ENCODE results near the gene F2R. TPM values are rescaled to one million over a fixed set of nuclear protein-coding genes. Genes with fewer than 3 reads are reported as not detected.
"Not testable (repeated sequence)": the region's sequence is repeated elsewhere in the genome, so short reads cannot be mapped to it uniquely, and the experiment has no call there.

Gene F2R
- total RNA-seq, 1 donor from 2014 or later: 59.2 TPM

DNA sequence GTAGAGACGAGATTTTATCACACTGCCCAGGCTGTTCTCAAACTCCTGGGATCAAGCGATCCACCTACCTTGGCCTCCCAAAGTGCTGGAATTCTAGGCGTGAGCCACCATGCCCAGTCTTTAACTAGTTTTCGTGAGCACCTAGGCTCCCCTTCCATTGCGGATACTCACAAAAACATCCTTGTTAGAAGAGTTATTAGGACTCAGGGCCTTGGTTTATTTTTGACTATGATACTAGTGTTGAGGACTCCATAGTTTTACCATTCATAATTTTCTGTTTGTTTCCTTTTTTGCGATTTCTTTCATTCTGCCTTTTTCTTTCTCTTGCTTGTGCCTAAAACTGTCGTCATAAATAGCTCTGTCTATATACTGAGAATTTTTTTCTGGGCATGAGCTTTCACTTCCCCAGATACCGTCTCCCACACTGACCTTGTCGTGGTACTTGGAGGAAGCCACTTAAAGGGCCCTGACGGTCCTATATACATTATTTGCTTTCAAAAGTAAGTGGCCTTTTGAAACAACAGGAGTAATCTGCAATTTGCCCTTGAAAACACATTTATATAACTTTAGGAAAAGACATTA, 5.2 kb downstream of the F2R start:
- no peak for DNase-seq

DNA sequence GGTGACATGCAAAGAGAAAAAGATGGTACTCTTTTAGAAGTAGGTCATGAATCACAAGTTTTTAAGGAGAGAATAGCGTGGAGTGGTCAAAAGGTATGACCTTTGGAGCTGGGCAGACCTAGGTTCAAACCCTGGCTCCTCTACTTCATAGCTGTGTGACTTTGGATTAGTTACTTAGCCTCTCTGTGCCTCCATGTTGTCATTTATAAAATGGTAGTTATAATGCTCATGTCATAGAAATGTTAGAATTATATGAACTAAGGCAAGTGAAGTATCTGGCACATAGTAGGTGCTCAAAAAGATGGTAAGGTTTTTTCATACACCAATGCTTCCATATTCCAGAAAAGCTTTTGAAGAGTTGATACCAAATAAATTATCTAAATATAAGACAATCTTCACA, 7.3 kb downstream of the F2R start:
- DNase-seq: no peak

DNA sequence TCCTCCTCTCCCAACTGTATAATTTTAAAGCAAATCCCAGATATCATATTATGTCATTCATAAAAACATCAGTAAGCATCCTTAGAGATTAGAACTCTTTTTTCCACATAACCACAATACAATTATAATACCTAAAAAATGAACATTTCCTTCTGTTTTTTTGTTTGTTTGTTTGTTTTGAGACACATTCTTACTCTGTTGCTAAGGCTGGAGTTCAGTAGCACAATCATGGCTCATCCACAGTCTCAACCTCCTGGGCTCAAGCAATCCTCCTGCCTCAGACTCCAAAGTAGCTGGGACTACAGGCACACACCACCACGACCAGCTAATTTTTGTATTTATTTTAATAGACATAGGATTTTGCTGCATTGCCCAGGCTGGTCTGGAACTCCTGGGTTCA, 8.0 kb downstream of the F2R start:
- DNase-seq: no peak

DNA sequence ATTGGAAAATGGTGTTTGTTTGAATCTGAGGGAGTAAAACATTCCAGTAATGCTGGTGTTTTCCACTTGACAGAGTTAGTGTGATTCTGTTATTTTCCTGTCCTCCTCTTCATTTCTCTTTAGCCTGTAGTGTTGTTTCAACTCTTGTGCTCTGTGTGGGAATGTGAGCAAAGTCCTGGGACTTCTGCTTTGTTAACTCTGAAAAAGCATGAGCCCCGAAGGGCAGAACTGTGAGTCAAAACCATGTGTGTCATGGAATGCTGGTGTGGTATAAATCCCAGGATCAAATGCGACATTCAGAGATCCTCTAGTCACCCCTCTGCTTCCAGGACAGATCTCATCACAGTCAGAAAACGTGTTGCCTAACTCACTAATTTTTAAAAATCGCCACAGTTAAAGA, 8.9 kb downstream of the F2R start:
- no peak for DNase-seq

DNA sequence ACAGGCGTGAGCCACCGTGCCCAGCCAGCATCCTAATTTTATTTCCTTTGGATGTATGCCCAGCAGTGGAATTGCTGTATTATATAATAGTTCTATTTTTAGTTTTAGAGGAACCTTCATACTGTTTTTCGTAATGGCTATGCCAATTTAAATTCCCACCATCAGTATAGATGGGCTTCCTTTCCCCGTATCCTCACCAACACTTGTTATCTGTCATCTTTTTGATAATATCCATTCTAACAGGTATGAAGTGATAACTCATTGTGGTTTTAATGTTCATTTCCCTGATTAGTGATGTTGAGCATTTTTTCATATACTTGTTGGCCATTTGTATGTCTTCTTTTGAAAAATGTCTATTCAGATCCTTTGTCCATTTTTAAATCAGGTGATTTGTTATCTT, 13.0 kb downstream of the F2R start:
- DNase-seq: no peak

DNA sequence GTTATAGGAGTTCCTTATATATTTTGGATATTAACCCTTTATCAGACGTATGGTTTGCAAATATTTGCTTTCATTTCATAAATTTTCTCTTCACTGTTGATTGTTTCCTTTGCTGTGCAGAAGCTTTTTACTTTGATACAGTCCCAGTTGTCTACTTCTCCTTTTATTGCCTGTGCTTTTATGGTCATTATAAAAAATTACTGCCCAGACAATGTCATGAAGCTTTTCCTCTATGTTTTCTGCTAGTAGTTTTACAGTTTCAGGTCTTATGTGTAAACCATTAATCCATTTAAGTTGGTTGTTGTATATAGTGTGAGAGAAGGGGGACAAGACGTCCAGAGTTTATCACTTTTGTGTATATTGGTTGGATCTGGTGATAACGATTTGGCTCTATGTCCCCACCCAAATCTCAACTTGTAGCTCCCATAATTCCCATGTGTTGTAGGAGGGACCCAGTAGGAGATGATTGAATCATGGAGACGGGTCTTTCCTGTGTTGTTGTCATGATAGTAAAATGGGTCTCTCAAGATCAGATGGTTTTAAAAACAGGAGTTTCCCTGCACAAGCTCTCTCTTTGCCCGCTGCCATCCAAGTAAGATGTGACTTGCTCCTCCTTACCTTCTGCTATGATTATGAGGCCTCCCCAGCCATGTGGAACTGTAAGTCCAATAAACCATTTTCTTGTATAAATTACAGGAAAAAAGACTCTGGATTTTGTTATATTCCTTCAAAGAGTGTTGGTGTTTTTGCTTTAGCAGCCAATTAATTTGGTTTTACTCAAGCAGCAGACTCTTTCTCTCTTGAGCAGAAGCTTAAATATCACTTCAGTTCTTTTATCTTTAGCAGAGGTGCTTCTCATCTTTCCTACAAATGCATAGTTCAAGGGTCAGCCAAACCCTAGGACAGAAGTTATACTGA, 13.7 kb downstream of the F2R start:
- no peak for DNase-seq

DNA sequence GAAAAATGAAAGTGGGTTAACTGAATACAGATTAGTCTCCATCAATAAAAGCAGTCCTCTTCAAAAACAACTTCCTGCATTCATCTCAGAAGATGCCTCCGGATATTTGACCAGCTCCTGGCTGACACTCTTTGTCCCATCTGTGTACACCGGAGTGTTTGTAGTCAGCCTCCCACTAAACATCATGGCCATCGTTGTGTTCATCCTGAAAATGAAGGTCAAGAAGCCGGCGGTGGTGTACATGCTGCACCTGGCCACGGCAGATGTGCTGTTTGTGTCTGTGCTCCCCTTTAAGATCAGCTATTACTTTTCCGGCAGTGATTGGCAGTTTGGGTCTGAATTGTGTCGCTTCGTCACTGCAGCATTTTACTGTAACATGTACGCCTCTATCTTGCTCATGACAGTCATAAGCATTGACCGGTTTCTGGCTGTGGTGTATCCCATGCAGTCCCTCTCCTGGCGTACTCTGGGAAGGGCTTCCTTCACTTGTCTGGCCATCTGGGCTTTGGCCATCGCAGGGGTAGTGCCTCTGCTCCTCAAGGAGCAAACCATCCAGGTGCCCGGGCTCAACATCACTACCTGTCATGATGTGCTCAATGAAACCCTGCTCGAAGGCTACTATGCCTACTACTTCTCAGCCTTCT, 16.6 kb downstream of the F2R start:
- no peak for DNase-seq

DNA sequence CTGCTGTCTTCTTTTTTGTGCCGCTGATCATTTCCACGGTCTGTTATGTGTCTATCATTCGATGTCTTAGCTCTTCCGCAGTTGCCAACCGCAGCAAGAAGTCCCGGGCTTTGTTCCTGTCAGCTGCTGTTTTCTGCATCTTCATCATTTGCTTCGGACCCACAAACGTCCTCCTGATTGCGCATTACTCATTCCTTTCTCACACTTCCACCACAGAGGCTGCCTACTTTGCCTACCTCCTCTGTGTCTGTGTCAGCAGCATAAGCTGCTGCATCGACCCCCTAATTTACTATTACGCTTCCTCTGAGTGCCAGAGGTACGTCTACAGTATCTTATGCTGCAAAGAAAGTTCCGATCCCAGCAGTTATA, 17.1 kb downstream of the F2R start:
- DNase-seq: no peak

DNA sequence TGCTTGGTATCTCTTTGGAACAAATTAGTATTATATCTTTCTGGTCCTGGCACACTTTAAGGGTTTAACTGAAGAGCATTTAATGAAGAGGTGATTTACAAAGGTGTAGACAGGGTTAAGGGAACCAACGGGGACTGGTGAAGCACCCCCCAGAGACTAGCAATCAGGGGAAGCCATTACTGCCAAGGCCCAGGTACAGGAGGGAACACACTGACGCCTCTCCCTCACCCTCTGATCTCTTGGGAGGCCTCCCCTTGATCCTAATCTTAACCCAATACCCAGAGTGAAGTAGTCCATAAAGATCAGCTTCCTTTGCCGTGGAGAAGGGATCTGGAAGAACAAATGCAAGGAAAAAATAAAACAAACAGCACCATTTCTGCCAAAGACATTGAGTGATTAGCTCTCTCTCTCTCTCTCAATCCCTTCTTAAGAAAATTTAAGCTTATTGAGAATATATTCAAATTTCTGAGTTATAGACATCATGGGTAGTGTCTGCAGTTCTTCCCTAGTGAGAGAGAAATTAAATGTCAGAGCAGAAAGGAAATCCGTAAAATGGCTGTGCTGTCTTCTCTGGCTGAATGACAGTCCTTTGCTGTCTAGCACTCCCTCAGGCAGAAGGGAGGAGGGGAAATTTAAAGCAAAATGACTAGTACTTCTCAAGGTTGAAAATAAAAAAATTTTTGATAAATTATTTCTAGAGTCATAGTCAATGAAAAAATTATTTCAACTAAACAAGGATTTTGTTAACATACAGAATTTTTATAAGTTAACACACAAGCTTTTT, 20.0 kb downstream of the F2R start:
- DNase-seq: no peak

DNA sequence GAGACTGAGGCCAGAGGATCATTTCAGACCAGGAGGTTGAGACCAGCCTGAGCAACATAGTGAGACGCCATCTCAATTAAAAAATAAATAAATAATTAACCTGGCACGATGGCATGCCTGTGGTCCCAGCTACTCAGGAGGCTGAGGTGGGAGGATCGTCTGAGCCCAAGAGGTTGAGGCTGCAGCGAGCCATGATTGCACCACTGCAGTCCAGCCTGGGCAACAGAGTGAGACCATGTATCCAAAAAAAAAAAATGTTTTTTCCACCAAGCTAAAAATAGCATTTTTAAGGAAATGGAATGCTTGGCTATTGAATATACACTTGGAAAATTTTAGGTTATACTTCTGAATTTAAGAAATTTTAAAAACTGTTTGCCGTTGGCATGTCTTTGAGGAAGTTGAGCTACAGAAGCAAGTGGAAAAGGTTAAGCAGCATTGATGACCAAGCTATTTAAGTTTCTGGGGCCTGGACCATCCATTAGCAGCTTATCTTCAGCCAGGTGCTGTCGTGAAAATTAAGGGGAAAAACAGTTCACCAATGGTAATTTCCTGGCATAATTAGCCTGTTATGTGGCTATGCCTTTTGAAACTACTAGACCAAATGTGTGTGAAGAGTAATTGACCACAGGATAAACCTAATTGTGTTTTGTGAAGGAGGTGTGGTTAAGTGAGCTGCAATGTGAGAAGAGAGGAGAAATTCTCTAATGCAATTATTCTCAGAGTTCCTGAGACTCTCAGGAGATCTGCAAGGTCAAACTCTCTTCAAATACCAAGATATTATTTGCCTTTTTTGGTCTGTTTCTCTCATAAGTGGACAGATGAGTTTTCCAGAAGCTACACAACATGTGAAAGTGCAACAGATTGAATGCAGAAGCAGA, 21.0 kb downstream of the F2R start:
- DNase-seq: peak; percentile 22

DNA sequence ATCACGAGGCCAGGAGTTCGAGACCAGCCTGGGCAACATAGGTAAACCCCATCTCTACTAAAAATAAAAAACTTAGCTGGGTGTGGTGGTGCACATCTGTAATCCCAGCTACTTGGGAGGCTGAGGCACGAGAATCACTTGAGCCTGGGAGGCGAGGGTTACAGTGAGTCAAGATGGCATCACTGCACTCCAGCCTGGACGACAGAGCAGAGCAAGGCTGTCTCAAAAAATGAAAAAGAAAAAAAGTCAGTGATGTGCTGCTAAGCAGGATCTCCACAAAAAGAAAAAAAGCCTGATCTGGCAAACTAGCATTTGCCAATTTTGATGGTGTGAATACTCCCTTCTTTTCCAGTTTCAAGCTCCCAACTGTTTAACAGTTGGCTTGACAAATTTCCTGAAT, 21.9 kb downstream of the F2R start:
- no peak for DNase-seq

DNA sequence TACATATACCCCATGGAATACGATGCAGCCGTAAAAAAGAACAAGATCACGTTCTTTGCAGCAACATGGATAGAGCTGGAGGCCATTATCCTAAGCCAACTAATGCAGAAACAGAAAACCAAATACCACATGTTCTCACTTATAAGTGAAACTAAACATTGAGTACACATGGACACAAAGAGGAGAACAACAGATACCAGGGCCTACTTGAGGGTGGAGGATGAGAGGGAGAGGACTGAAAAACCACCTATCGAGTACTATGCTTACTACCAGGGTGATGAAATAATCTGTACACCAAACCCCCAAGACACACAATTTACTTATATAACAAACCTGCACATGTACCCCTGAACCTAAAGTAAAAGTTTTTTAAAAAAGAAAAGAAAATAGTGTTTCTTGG, 25.6 kb downstream of the F2R start:
- not testable (repeated sequence) for DNase-seq

DNA sequence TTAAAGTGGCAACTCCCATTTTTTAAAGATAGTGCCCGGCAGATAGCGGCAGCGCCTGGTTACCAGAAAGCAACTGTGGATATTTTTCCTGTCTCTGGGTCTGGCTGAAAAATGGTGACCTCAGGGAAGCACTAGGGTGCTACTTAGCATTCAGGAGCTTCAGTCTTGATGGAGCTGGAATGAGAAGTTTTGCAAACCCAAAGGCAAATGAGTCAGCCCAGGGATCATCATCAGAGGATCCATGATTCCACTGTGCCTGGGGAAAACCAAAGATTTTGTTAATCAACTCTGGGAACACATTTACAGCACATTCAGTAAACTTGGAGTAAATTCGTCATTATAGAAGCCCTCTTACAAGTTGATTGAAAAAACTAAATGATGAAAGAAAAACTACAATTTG, 26.7 kb downstream of the F2R start:
- DNase-seq: no peak

DNA sequence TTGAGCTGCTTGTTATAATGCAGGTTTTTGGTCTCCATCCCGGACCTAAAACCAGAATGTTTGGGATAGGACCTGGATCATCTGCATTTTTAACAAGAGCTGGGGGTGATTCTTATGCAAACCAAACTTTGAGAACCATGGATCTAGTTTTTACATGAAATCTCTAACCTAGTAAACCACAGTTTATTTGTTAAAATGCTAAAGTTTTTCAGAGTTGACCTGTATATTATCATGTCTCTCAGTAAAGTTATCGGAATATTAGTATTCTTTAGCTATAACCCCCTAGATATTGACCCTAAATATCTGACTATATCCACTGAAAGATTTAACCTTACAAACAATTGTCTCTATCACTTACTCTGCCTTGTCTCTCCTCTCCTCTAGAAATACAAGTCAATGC, 28.7 kb downstream of the F2R start:
- no peak for DNase-seq

DNA sequence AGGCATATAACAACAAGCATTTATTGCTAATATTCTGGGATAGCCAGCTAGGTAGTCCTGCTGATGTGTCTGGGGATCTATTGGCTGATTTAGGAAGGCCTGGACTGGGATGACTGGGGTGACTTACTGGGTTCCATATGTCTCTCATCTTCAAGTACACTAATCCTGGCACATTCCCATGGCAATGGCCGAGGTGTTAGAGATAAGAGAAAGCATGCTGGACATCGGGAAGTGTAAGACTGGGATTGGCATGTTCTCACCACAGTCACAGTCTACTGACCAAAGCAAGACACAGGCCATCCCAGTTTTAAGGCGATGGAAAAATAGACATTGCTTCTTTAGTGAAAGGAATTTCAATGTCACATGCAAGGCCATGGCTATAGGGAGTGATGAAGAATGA, 29.7 kb downstream of the F2R start:
- DNase-seq: no peak

DNA sequence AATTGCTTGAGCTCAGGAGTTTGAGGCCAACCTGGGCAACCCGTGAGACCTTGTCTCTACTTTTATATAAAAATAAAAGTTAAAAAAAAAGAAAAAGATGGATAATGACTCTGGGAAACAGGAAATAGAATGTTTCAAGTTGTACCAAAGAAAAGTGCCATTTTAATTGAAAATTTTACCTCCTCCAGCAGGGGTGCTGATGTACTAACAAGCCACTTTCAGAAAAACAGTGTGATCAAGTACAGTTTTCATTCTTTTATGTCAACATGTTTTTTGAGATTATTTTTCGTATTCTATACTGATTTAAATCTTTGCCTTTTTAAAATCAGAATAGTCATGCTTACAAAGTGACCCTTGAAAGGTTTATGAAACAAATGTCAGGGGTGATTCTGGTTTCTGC, 30.8 kb downstream of the F2R start:
- DNase-seq: no peak

DNA sequence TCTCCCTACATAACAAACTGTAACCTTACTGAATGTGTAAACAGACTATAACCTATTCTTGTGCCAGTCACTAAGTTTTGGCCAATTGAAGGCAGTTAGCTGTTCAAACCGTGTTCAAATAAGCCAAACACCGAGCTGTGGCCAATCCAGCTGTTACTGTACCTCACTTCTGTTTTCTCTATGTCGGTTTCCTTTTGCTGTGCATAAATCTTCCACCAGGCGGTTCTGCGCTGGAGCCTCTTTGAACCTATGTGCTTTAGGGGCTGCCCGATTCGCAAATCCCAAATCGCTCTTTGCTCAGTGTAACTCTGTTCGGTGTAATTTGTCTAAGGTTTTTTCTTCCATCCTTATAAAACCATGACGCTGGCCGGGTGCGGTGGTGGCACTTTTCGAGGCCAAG, 31.8 kb downstream of the F2R start:
- no peak for DNase-seq

DNA sequence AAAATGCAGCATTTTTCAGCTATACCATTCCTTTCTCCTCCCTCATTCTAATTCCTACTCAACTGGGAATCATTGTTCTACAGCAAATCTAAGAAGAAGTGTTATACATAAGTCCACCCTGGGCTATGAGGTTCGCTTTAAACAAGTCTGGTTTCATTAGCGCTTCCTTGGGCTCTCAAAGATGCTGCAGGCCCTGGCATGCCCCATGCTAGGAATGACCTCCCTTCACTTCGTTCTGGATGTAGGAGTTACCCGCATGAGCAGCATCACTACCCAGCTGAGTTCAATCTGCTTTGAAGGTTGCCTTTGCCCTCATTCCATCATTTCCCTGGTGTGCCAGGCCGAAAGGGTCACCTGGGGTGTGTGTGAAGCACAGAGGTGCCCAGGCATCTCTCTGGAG, 35.4 kb downstream of the F2R start:
- no peak for DNase-seq

DNA sequence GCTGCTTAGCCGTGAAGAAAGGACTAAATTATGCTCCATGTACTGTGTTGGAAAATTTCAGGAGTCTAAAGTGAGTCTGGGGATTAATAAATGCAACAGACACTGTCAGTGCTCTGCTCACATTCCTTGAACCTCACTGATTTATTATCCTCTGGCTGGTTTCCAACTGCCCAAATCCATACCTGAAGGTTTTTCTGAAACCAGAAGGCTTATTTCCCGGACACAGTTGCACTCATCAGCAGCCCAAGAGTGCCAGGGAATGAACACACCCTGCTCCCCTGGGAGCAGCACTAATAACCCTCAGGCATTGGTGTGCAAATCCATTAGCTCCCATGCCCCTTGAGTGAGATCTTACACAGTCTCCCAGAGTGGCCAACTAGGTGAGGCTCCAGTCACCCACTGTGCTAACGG, 38.7 kb downstream of the F2R start:
- DNase-seq: no peak

DNA sequence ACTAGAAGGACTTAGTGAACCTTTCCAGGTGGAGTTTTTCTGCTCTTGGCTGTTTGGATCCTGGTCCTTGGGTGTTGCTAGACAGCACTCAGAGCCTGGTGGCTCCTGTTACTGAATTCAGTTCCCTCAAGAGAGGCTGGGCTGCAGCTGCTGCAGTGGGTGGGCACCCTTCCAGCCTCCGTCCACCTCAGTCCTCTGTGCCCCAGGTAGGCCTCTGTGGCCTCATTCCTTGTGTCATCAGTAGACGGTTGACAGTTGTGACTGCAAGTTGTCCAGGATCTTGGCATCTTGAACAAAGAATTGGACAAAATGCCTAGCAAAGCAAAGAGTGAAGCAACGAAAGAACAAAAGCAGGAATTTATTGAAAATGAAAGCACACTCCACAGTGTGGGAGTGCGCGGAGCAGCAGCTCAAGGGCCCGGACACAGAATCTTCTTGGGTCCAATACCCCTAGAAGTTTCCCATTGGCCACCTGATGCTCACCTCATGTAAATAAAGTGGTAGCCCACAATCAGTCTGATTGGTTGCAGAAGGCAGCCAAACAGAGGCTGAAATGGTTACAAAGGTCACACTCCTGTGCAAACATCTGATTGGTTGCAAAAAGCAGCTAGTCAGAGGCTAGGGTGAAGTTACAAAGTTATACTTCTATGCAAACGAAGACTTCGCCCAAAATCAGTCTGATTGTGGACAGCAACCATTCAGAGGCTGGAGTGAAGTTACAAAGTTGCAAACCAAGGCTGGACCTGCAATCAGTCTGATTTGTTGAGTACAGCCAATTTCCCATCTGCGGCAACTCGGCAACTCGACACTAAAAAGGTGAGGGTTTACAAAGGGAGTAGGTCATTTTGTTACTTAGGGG, 40.1 kb downstream of the F2R start:
- DNase-seq: no peak

DNA sequence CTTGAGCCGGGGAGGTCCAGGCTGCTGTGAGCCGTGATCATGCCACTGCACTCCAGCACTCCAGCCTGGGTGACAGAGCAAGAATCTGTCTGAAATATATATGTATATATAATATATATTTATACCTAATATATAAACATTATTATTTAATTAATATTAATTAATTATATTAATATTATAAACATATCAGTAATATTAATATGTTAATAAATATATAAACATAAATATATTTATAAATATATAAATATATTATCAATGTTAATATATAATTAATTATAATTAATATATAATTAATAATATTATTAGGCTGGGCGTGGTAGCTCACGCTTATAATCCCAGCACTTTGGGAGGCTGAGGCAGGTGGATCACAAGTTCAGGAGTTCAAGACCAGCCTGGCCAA, 41.1 kb downstream of the F2R start:
- DNase-seq: no peak

Measured in skin of body (tissue), 2 donors.